ENCODE results near the gene ANKRD31.
"Not testable (repeated sequence)": the region's sequence is repeated elsewhere in the genome, so short reads cannot be mapped to it uniquely, and the experiment has no call there.

ANKRD31 gene

DNA sequence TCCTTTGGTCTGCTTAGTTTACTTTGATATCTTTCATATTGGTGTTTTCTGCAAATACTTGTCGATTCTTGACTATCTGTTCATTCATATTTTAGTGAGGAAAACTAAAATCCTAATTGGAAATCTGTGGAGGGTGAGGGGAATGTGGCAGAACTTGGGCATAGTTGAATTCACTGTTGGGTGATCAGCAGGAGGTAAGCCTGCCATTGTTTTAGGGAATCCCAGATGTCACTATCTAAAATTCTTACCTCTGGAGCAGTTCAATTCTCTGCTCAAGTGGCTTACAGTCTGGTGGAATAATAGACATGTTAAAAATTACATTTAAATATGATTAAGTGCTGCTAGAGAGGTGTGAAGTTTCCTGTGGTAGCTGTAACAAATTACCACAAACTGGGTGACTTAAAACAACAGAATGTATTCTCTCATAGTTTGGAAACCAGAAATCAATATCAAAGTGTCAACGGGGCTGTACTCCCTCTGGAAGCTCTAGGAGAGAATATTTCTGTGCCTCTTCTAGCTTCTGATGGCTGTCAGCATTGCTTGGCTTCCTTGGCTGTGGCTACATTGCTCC, 94.0 kb downstream of the ANKRD31 start:
- H3K27me3 ChIP-seq (replicated peaks) = no peaks in the 10 kb centered on the region
- H3K27ac ChIP-seq = no peak overlapping the region
- in situ Hi-C loops (cut with HindIII; ENCODE audit: low pct_ligation_motif_present, low sequenced_read_pairs) = no loop called here
- no peak for TF ChIP-seq CTCF (IDR thresholded peaks at IDR 0.05; ENCODE audit: low read depth, low read length, missing control alignments)
- no peaks in the 10 kb centered on the region for H3K36me3 ChIP-seq (replicated peaks)
- no peak for DNase-seq
- no peak overlapping the region for H3K4me3 ChIP-seq (ENCODE audit: low read depth, low read length)

DNA sequence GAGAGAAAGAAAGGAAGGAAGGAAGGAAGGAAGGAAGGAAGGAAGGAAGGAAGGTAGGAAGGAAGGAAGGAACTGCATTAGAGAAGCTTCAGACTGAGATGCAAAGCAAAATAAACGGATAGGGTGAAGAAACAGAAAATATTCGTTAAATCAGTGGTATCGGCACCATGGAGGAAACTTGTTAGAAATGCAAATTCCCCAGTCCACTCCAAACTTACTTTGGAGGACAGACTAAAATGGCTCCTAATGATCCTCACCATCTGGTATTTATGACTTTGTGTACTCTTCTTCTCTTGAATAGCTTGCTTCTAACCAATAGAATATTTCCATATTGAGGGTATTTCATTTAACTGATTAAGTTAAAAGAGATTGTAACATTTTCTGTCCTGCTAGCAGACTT, 96.4 kb downstream of the ANKRD31 start:
- no peak overlapping the region for H3K4me3 ChIP-seq (ENCODE audit: low read depth, low read length)
- no peak overlapping the region for H3K27ac ChIP-seq
- in situ Hi-C loops (cut with HindIII; ENCODE audit: low pct_ligation_motif_present, low sequenced_read_pairs) = no loop called here
- H3K36me3 ChIP-seq (replicated peaks) = no peaks in the 10 kb centered on the region
- TF ChIP-seq CTCF (IDR thresholded peaks at IDR 0.05; ENCODE audit: low read depth, low read length, missing control alignments) = no peak
- H3K27me3 ChIP-seq (replicated peaks) = no peaks in the 10 kb centered on the region
- no peak for DNase-seq

DNA sequence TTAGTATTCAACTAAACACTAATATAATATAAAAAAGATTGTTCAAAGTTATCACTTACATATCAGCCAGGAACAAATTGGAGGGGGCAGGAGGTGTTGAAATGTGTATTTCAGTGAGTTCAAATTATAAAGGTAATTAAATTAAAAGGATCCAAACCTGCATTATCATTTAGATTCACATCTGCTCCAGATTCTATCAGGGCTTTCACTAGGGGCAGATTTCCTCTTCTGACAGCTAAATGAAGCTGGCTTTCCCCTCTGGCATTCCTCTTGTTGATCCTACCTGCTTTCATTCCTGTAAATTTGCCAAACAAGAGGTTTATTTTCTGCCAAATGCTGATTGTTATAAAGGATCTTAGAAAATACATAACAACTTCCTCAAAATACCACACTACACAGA, 98.0 kb downstream of the ANKRD31 start:
- TF ChIP-seq CTCF (IDR thresholded peaks at IDR 0.05; ENCODE audit: low read depth, low read length, missing control alignments) = no peak
- DNase-seq = no peak
- Histone ChIP-seq H3K4me3 (ENCODE audit: low read depth, low read length) (no peak overlapping the region), H3K27ac (no peak overlapping the region), H3K36me3 (replicated peaks) (no peaks in the 10 kb centered on the region), H3K27me3 (replicated peaks) (no peaks in the 10 kb centered on the region)
- in situ Hi-C loops (cut with HindIII; ENCODE audit: low pct_ligation_motif_present, low sequenced_read_pairs) = no loop called here

DNA sequence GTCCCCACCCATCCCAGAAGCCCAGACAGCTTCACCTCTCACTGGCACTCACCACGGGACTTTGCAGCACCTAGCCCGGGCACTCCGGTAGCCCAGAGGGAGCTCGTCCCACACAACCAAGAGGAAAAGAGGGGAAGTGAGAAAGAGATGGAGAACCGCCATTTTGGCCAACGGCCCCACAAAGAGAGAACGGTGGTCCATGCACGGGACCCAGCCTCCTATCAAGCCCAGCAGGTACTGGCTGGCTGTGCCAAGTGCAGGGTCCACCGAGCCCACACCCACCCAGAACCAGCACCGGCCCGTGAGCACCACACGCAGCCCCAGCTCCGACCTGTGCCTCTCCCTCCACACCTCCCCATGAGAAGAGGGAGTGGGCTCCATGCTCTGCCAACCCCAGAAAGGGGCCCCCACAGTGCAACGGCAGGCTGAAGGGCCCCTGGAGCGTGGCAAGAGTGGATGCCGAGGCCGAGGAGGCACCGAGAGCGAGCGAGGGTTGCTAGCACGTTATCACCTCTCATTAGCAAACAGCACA, 105.8 kb downstream of the ANKRD31 start:
- in situ Hi-C loops (cut with HindIII; ENCODE audit: low pct_ligation_motif_present, low sequenced_read_pairs) = no loop called here
- no peaks in the 10 kb centered on the region for H3K36me3 ChIP-seq (replicated peaks)
- H3K4me3 ChIP-seq (ENCODE audit: low read depth, low read length) = no peak overlapping the region
- TF ChIP-seq CTCF (IDR thresholded peaks at IDR 0.05; ENCODE audit: low read depth, low read length, missing control alignments) = no peak
- DNase-seq = no peak
- H3K27ac ChIP-seq = no peak overlapping the region
- no peaks in the 10 kb centered on the region for H3K27me3 ChIP-seq (replicated peaks)

DNA sequence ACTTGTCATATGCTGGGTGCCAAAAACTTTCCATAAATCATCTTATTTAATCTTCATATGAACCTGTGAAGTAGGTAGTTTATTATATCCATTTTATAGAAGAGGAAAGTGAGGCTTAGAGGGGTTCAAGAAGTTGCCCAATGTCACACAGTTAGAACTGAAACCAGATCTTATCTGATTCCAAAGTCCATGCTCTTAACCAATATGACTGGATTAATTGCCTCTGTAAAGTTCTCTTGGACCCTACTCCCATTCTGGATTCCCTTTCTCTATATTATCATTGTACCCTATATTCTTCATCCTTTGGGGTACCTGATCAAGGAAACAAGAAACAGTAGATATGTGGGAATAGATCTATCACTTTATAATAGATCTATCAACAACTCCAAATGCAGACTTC, 119.8 kb downstream of the ANKRD31 start:
- Histone ChIP-seq H3K27ac (no peak overlapping the region), H3K36me3 (replicated peaks) (no peaks in the 10 kb centered on the region), H3K4me3 (ENCODE audit: low read depth, low read length) (no peak overlapping the region), H3K27me3 (replicated peaks) (no peaks in the 10 kb centered on the region)
- TF ChIP-seq CTCF (IDR thresholded peaks at IDR 0.05; ENCODE audit: low read depth, low read length, missing control alignments) = no peak
- no peak for DNase-seq
- in situ Hi-C loops (cut with HindIII; ENCODE audit: low pct_ligation_motif_present, low sequenced_read_pairs) = no loop called here

- H3K4me3 ChIP-seq (ENCODE audit: low read depth, low read length); H3K27ac ChIP-seq; in situ Hi-C loops (cut with HindIII; ENCODE audit: low pct_ligation_motif_present, low sequenced_read_pairs); DNase-seq; H3K27me3 ChIP-seq (replicated peaks); H3K36me3 ChIP-seq (replicated peaks): not testable (repeated sequence)
Observed at GRCh38 chr5:75114311-75114710, 122.4 kb downstream of the ANKRD31 start.
